H1 (cell line): Measurements from ENCODE around the gene CSNK2B. TPM values are rescaled to one million over a fixed set of nuclear protein-coding genes. Genes with fewer than 3 reads are reported as not detected.

Experiments
- ATF2 ChIP-seq: IDR thresholded peaks from 2 replicates; pipeline ENCODE4 v1.6.1; 2012; ENCODE audit warnings: low read length, inconsistent platforms
- ATF3 ChIP-seq: IDR thresholded peaks from 2 replicates; pipeline ENCODE4 v1.6.1; 2011; ENCODE audit warnings: low read depth, mild to moderate bottlenecking, low read length; ENCODE audit not compliant: insufficient read depth
- BACH1 ChIP-seq: IDR thresholded peaks from 2 replicates; pipeline ENCODE4 v1.6.1; 2012; ENCODE audit warnings: low read length, improper control_type of control experiment
- BRCA1 ChIP-seq: IDR thresholded peaks from 2 replicates; pipeline ENCODE4 v1.6.1; 2012; ENCODE audit warnings: low read depth, low read length, improper control_type of control experiment
- CBX5 ChIP-seq: fragments of 300-800, 300-1000 bp; sonication (generic); IDR thresholded peaks from 2 replicates; pipeline ENCODE4 v1.7.1; 2016; ENCODE audit warnings: antibody characterized with exemption, low read length, low read depth
- CHD1 ChIP-seq: IDR thresholded peaks from 2 replicates; pipeline ENCODE4 v1.6.1; 2012; ENCODE audit warnings: low read depth, low read length, improper control_type of control experiment
- E2F6 ChIP-seq: IDR thresholded peaks from 2 replicates; pipeline ENCODE4 v1.6.1; 2012; ENCODE audit warnings: inconsistent platforms
- KDM4A ChIP-seq: IDR thresholded peaks from one replicate; pipeline ENCODE4 v1.7.1; 2012; ENCODE audit warnings: low read depth, mild to moderate bottlenecking, moderate library complexity, low read length, inconsistent platforms; ENCODE audit not compliant: severe bottlenecking
- NANOG ChIP-seq: IDR thresholded peaks from 2 replicates; pipeline ENCODE4 v1.6.1; 2011; ENCODE audit warnings: low read length, low read depth, mild to moderate bottlenecking, inconsistent platforms; ENCODE audit not compliant: insufficient read depth, poor library complexity, severe bottlenecking
- PHF8 ChIP-seq: fragments of 200-600 bp; sonication (generic); conservative IDR thresholded peaks from 2 replicates; pipeline ENCODE4 v1.7.1; 2012; ENCODE audit warnings: low read depth, mild to moderate bottlenecking, inconsistent platforms, low read length, moderate library complexity
- POLR2A ChIP-seq, 2 experiments: IDR thresholded peaks; 1 replicate in 1 of 2; 2 replicates in 1 of 2; pipeline ENCODE4 v1.6.1; 2011; ENCODE audit warnings: low read depth in 2 of 2, low read length in 2 of 2, mild to moderate bottlenecking in 2 of 2; ENCODE audit errors: control extremely low read depth in 1 of 2
- SIX5 ChIP-seq: IDR thresholded peaks from 2 replicates; pipeline ENCODE4 v1.6.1; 2011; ENCODE audit warnings: mild to moderate bottlenecking, low read depth, low read length
- SP2 ChIP-seq: IDR thresholded peaks from 2 replicates; pipeline ENCODE4 v1.6.1; 2012; ENCODE audit warnings: mild to moderate bottlenecking, low read length, inconsistent platforms
- SP4 ChIP-seq: IDR thresholded peaks from 2 replicates; pipeline ENCODE4 v1.6.1; 2012; ENCODE audit warnings: low read length, inconsistent platforms
- SRF ChIP-seq: IDR thresholded peaks from 2 replicates; pipeline ENCODE4 v1.6.1; 2011; ENCODE audit warnings: mild to moderate bottlenecking, low read depth, low read length, moderate library complexity
- ZNF274 ChIP-seq: IDR thresholded peaks from 2 replicates; pipeline ENCODE4 v1.7.0; 2012; ENCODE audit warnings: low read length, borderline replicate concordance; ENCODE audit errors: extremely low read depth
- polyA plus RNA-seq, 7 experiments: library from polyadenylated mRNA; depleted of rRNA in 3 of 7; stranded (reverse) in 5 of 7; unstranded in 2 of 7; fragments of >200 nt in 5 of 7; fragments of 200-250 nt in 2 of 7; gene quantifications; 1 replicate in 5 of 7; 2 replicates in 1 of 7; 4 replicates in 1 of 7; pipeline versions ENCODE4 v1.2.1 to v1.2.3, GENCODE V29; 2011 to 2013; ENCODE audit warnings: missing spikeins in 2 of 7, mixed read lengths in 2 of 7
- total RNA-seq: library from RNA; stranded (reverse); fragmentation: NEBNext Ultra II Directional; extraction: Animal tissue kit (Norgen Biotek cat#: 25700); gene quantifications from 2 replicates; pipeline ENCODE4 v1.2.1, GENCODE V29; 2021
- TF ChIP-seq, protein P1 (sequence below), 3 experiments: IDR thresholded peaks; 1 replicate in 2 of 3; 2 replicates in 1 of 3; pipeline versions ENCODE4 v1.5.1 to v1.6.1; 2011; ENCODE audit warnings: low read length in 3 of 3, mild to moderate bottlenecking in 3 of 3, inconsistent platforms in 2 of 3, low read depth in 1 of 3, moderate library complexity in 1 of 3; ENCODE audit not compliant: insufficient read depth in 1 of 3; ENCODE audit errors: control extremely low read depth in 1 of 3

Gene CSNK2B
- total and polyA plus RNA-seq, 2 of the 8 experiments (the other 6 are each of a cell fraction or from before 2014, with no cell fraction given), result 169 to 208 TPM

DNA sequence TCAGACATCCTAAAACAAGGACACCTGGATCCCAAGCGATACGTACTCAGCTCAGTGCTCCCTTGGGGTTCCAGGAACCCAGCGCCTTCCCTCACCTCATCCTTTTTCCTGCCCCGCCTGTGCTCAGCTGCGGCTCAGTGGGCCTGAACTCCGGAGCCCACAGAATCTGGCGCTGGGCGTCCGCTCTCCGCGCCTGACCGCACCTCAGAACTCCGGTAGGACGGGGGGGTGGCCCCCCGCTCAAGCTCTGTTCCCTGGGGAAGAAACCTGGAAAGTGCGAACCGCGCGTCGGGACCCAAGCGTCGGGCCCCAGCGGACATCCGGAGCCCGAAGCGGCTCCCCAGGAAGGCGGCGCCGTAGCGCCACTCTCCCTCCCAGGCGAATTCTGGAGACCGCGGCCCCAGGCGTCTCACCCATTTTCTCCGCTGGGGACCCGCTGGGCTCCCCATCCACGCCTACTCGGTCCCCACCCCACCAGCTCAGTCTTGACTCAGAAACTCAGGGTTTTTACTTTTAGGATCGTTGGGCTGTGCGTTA, 15.3 kb downstream of the CSNK2B start (continued):
- TF ChIP-seq ATF2, result no peak
- no peak for TF ChIP-seq BACH1
- no peak for TF ChIP-seq E2F6
- no peak for TF ChIP-seq SP4
- no peak; the same call in 1 of the 2 replicates for TF ChIP-seq PHF8
- TF ChIP-seq KDM4A, result peak; percentile 56
- no peak for TF ChIP-seq POLR2A (IDR thresholded peaks at IDR 0.05; ENCODE audit: control extremely low read depth in 1 of 2, low read depth in 2 of 2, low read length in 2 of 2)
- TF ChIP-seq, protein P1, sequence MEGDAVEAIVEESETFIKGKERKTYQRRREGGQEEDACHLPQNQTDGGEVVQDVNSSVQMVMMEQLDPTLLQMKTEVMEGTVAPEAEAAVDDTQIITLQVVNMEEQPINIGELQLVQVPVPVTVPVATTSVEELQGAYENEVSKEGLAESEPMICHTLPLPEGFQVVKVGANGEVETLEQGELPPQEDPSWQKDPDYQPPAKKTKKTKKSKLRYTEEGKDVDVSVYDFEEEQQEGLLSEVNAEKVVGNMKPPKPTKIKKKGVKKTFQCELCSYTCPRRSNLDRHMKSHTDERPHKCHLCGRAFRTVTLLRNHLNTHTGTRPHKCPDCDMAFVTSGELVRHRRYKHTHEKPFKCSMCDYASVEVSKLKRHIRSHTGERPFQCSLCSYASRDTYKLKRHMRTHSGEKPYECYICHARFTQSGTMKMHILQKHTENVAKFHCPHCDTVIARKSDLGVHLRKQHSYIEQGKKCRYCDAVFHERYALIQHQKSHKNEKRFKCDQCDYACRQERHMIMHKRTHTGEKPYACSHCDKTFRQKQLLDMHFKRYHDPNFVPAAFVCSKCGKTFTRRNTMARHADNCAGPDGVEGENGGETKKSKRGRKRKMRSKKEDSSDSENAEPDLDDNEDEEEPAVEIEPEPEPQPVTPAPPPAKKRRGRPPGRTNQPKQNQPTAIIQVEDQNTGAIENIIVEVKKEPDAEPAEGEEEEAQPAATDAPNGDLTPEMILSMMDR (IDR thresholded peaks at IDR 0.05; ENCODE audit: control extremely low read depth in 1 of 3, insufficient read depth in 1 of 3, low read depth in 1 of 3, low read length in 3 of 3), result no peak; a peak in 1 of 4 replicates
- TF ChIP-seq SP2, result no peak
- no peak for TF ChIP-seq CBX5
- TF ChIP-seq ZNF274, result no peak
- TF ChIP-seq BRCA1, result no peak
- TF ChIP-seq SIX5, result no peak
- TF ChIP-seq NANOG, result no peak
- TF ChIP-seq ATF3, result no peak
- TF ChIP-seq CHD1, result no peak
- no peak for TF ChIP-seq SRF
